ENCODE results near the gene NKX1-1. TPM values are rescaled to one million over a fixed set of nuclear protein-coding genes. Genes with fewer than 3 reads are reported as not detected.

Gene NKX1-1
- total RNA-seq, 4 donors from 2014 or later: not detected

GRCh38 chr4:1370321-1371124, 35.7 kb downstream of the NKX1-1 start:
- Histone ChIP-seq H3K27ac (no peak overlapping the region), H3K4me1 (peaks cover 0 to 2% (median 0%) of the 10 kb centered on the region in 3 donors), H3K36me3 (peaks cover 4 to 86% (median 4%) of the 10 kb centered on the region in 3 donors), H3K4me3 (no peak overlapping the region), H3K9me3 (no peaks in the 10 kb centered on the region), H3K27me3 (no peaks in the 10 kb centered on the region)
- intact Hi-C loops (cut with DNase I): no loop called here
- 100% methylated on average over 2 to 6 of the region's 29 CpGs for WGBS, 2 donors
- no peak for TF ChIP-seq CTCF (IDR thresholded peaks at IDR 0.05)
- no peak for TF ChIP-seq POLR2A (IDR thresholded peaks at IDR 0.05)
- DNase-seq: no peak

- 89 to 96% methylated on average over 22 of the region's 22 CpGs for WGBS, 2 donors
- H3K9me3 ChIP-seq: no peaks in the 10 kb centered on the region
- peaks cover 0 to 12% (median 4%) of the 10 kb centered on the region in 3 donors for H3K4me1 ChIP-seq
- no peak for TF ChIP-seq POLR2A (IDR thresholded peaks at IDR 0.05)
- no peak for TF ChIP-seq CTCF (IDR thresholded peaks at IDR 0.05)
- DNase-seq: no peak
- no peaks in the 10 kb centered on the region for H3K27me3 ChIP-seq
- intact Hi-C loops (cut with DNase I): no loop called here
- no peak overlapping the region for H3K4me3 ChIP-seq
- H3K27ac ChIP-seq: no peak overlapping the region
- H3K36me3 ChIP-seq: peaks cover 4 to 86% (median 4%) of the 10 kb centered on the region in 3 donors
Measured at GRCh38 chr4:1369479-1370079, 36.7 kb downstream of the NKX1-1 start.

- peaks cover 0 to 13% (median 4%) of the 10 kb centered on the region in 3 donors for H3K4me1 ChIP-seq
- H3K4me3 ChIP-seq: no peak overlapping the region
- 87 to 88% methylated on average over 7 of the region's 18 CpGs for WGBS, 2 donors
Measured at GRCh38 chr4:1369091-1369450, 37.2 kb downstream of the NKX1-1 start.

GRCh38 chr4:1368421-1369090, 37.7 kb downstream of the NKX1-1 start:
- Histone ChIP-seq H3K4me1 (peaks cover 0 to 13% (median 4%) of the 10 kb centered on the region in 3 donors), H3K9me3 (no peaks in the 10 kb centered on the region), H3K27me3 (no peaks in the 10 kb centered on the region), H3K27ac (no peak overlapping the region), H3K4me3 (no peak overlapping the region), H3K36me3 (peaks cover 4 to 79% (median 4%) of the 10 kb centered on the region in 3 donors)
- intact Hi-C loops (cut with DNase I): no loop called here
- DNase-seq: no peak
- TF ChIP-seq POLR2A (IDR thresholded peaks at IDR 0.05): no peak
- TF ChIP-seq CTCF (IDR thresholded peaks at IDR 0.05): no peak
- 90 to 100% methylated on average over 2 to 9 of the region's 24 CpGs for WGBS, 2 donors

More at GRCh38 chr4:1369091-1369450, 37.2 kb downstream of the NKX1-1 start:
- Histone ChIP-seq H3K27ac (no peak overlapping the region), H3K36me3 (peaks cover 4 to 83% (median 4%) of the 10 kb centered on the region in 3 donors), H3K27me3 (no peaks in the 10 kb centered on the region), H3K9me3 (no peaks in the 10 kb centered on the region)
- TF ChIP-seq POLR2A (IDR thresholded peaks at IDR 0.05) (no peak), CTCF (IDR thresholded peaks at IDR 0.05) (no peak)
- intact Hi-C loops (cut with DNase I): no loop called here
- no peak for DNase-seq

- H3K4me3 ChIP-seq: no peak overlapping the region
- peaks cover 0 to 79% (median 4%) of the 10 kb centered on the region in 3 donors for H3K36me3 ChIP-seq
- DNase-seq: no peak
- 88 to 92% methylated on average over 3 to 5 of the region's 10 CpGs for WGBS, 2 donors
- intact Hi-C loops (cut with DNase I): no loop called here
- TF ChIP-seq POLR2A (IDR thresholded peaks at IDR 0.05): no peak
- TF ChIP-seq CTCF (IDR thresholded peaks at IDR 0.05): no peak
- no peak overlapping the region for H3K27ac ChIP-seq
- H3K27me3 ChIP-seq: no peaks in the 10 kb centered on the region
- H3K9me3 ChIP-seq: no peaks in the 10 kb centered on the region
- peaks cover 0 to 13% (median 4%) of the 10 kb centered on the region in 3 donors for H3K4me1 ChIP-seq
Measured at GRCh38 chr4:1367936-1368289, 38.3 kb downstream of the NKX1-1 start.

Data from esophagus squamous epithelium (tissue), 5 donors.